CD4-positive, alpha-beta T cell (primary cell): ENCODE measurements around the gene PILRA. TPM values are rescaled to one million over a fixed set of nuclear protein-coding genes. Genes with fewer than 3 reads are reported as not detected.

ENCODE experiments used
- ATAC-seq: fragments of 200-7000 bp; cut with Tn5 transposase; one replicate; pipeline ENCODE4 v1.10.0; 2022; ENCODE audit warnings: mild to moderate bottlenecking; ENCODE audit not compliant: poor library complexity
- CTCF ChIA-PET: fragments of 350-600 bp; sonication (Branson Sonifier 250); formaldehyde crosslinking; loops from one replicate; lab custom pipeline; 2021; ENCODE audit warnings: antibody characterized with exemption, inconsistent platforms; lab: Charles Lee
- POLR2A ChIA-PET: fragments of 350-600 bp; sonication (Branson Sonifier 250); formaldehyde crosslinking; loops from one replicate; lab custom pipeline; 2021; ENCODE audit warnings: antibody characterized with exemption, inconsistent platforms; lab: Charles Lee
- DNase-seq, 14 experiments: peaks; one replicate each; pipeline ENCODE4 v3.0.0-alpha.2; 2013 to 2020; ENCODE audit warnings: mixed read lengths in 2 of 14
- H3K27ac ChIP-seq, 2 donors: one replicate each; pipeline versions ENCODE4 v1.5.1 to v1.7.0; 2013; ENCODE audit warnings: low read length in 2 of 2, low read depth in 1 of 2, mild to moderate bottlenecking in 1 of 2
- H3K27me3 ChIP-seq, 2 experiments: 1 replicate in 1 of 2; 2 replicates in 1 of 2; pipeline versions ENCODE4 v1.6.1 to v1.7.0; 2013; ENCODE audit warnings: low read length in 2 of 2, control low read depth in 1 of 2, mild to moderate bottlenecking in 1 of 2, moderate library complexity in 1 of 2; ENCODE audit not compliant: insufficient read depth in 2 of 2, control insufficient read depth in 1 of 2
- H3K36me3 ChIP-seq: one replicate; pipeline ENCODE4 v1.6.1; 2013; ENCODE audit warnings: low read length, control low read depth; ENCODE audit not compliant: insufficient read depth
- H3K4me1 ChIP-seq: one replicate; pipeline ENCODE4 v1.6.1; 2013; ENCODE audit warnings: low read length, control low read depth; ENCODE audit not compliant: insufficient read depth
- H3K4me3 ChIP-seq: one replicate; pipeline ENCODE4 v1.5.1; 2013; ENCODE audit warnings: mild to moderate bottlenecking, low read length, moderate library complexity
- H3K9me3 ChIP-seq, 2 experiments: 1 replicate in 1 of 2; 2 replicates in 1 of 2; pipeline versions ENCODE4 v1.6.1 to v1.7.0; 2013; ENCODE audit warnings: low read length in 2 of 2, mild to moderate bottlenecking in 2 of 2, control low read depth in 1 of 2, moderate library complexity in 1 of 2; ENCODE audit not compliant: control insufficient read depth in 1 of 2, insufficient read depth in 1 of 2
- H3K27ac Mint-ChIP-seq: one replicate; pipeline ENCODE4 v1.8.0; 2020; ENCODE audit warnings: mixed read lengths
- H3K27me3 Mint-ChIP-seq: one replicate; pipeline ENCODE4 v1.8.0; 2021; ENCODE audit warnings: mixed read lengths
- H3K36me3 Mint-ChIP-seq: one replicate; pipeline ENCODE4 v1.8.0; 2021; ENCODE audit warnings: low read depth, mixed read lengths
- H3K4me1 Mint-ChIP-seq: one replicate; pipeline ENCODE4 v1.8.0; 2021; ENCODE audit warnings: low read depth, mixed read lengths
- H3K4me3 Mint-ChIP-seq: one replicate; pipeline ENCODE4 v1.8.0; 2020; ENCODE audit warnings: mild to moderate bottlenecking, mixed read lengths
- H3K9me3 Mint-ChIP-seq: one replicate; pipeline ENCODE4 v1.8.0; 2020; ENCODE audit warnings: mixed read lengths
- intact Hi-C, 2 experiments: fragments of 100-400 bp; cut with DNase I in 1 of 2; cut with micrococcal nuclease in 1 of 2; formaldehyde crosslinking; loops; one replicate each; pipeline versions ENCODE4 v1.15.1 to v1.9.0; 2023 to 2025; cut with DNase I, micrococcal nuclease
- total RNA-seq, 174 experiments: library from RNA in 2 of 174; stranded (reverse) in 2 of 174; gene quantifications; one replicate each; pipeline ENCODE4 v1.2.3 and lab custom pipeline; 2021 to 2026
- TF ChIP-seq, protein P1 (sequence below): fragments of 200-600 bp; IDR thresholded peaks from one replicate; pipeline ENCODE4 v1.8.0; 2022; ENCODE audit warnings: antibody characterized with exemption, mild to moderate bottlenecking

The PILRA gene
- total RNA-seq, 2 experiments from 2014 or later: 4.6 to 5.3 TPM

DNA sequence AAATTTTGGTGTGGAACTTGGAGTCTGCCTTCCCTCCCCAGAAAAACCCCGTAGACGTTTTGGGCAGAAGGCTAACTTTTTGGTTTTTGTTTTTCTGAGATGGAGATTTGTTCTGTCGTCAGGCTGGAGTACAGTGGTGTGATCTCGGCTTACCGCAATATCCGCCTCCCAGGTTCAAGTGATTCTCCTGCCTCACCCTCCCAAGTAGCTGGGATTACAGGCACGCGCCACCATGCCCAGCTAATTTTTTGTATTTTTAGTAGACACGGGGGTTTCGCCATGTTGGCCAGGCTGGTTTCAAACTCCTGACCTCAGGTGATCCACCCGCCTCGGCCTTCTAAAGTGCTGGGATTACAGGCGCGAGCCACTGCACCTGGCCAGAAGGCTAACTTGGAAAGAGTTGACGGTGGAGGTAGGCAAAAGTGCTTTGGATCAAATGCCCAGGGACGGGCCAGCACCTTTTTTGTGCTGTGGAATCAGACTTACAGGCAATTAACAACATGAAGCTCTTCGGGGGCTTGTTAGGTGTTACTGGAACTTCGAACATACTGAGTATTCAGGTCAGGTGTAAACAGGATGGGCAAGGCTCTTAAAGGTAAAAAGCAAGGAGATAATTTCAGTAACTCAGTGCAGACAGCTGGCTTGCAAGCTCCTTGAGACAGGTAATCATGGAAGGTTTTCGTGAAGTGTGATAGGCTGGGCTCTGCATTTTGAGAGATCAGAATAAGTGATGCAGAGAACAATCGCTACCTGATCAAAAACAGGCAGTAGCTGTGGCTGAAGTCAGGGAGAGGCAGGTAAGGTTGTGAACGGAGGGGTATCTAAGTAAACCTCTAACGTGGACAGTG lies 61.2 kb downstream of the PILRA start:
- peaks cover 30% of the 10 kb centered on the region for H3K36me3 ChIP-seq
- DNase-seq: peak in 1 of 14 experiments; percentile 35
- H3K4me1 Mint-ChIP-seq: peaks cover 52% of the 10 kb centered on the region
- H3K27ac Mint-ChIP-seq: peak overlapping the region; percentile 100
- no peak for ATAC-seq
- H3K4me1 ChIP-seq: peaks cover 66% of the 10 kb centered on the region
- intact Hi-C loops: loop anchor here in 1 of 2 experiments (5.0 to 10.0 kb wide), 2 partner anchors 238 to 820 kb away; partner anchors contain the start of gene GNB2
- H3K9me3 Mint-ChIP-seq: no peaks in the 10 kb centered on the region
- peaks cover 58% of the 10 kb centered on the region for H3K36me3 Mint-ChIP-seq
- POLR2A ChIA-PET: interaction anchor here (1.0 to 3.7 kb wide), 7 partner anchors 26 to 286 kb away, joined by 3 to 48 read pairs (median 4); partner anchors contain the start of genes FBXO24, LAMTOR4, LRCH4 and MOSPD3
- H3K27ac ChIP-seq: peak overlapping the region in 1 of 2 donors; percentile 53
- H3K4me3 ChIP-seq: peak overlapping the region; percentile 67
- peaks cover 2% of the 10 kb centered on the region for H3K27me3 Mint-ChIP-seq
- CTCF ChIA-PET: interaction anchor here (0.6 to 1.0 kb wide), 2 partner anchors 27 to 271 kb away, joined by 3 read pairs; no protein-coding TSS in a partner anchor
- H3K27me3 ChIP-seq: no peaks in the 10 kb centered on the region
- peak overlapping the region; percentile 95 for H3K4me3 Mint-ChIP-seq
- no peaks in the 10 kb centered on the region for H3K9me3 ChIP-seq
- TF ChIP-seq, protein P1, sequence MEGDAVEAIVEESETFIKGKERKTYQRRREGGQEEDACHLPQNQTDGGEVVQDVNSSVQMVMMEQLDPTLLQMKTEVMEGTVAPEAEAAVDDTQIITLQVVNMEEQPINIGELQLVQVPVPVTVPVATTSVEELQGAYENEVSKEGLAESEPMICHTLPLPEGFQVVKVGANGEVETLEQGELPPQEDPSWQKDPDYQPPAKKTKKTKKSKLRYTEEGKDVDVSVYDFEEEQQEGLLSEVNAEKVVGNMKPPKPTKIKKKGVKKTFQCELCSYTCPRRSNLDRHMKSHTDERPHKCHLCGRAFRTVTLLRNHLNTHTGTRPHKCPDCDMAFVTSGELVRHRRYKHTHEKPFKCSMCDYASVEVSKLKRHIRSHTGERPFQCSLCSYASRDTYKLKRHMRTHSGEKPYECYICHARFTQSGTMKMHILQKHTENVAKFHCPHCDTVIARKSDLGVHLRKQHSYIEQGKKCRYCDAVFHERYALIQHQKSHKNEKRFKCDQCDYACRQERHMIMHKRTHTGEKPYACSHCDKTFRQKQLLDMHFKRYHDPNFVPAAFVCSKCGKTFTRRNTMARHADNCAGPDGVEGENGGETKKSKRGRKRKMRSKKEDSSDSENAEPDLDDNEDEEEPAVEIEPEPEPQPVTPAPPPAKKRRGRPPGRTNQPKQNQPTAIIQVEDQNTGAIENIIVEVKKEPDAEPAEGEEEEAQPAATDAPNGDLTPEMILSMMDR: no peak

DNA sequence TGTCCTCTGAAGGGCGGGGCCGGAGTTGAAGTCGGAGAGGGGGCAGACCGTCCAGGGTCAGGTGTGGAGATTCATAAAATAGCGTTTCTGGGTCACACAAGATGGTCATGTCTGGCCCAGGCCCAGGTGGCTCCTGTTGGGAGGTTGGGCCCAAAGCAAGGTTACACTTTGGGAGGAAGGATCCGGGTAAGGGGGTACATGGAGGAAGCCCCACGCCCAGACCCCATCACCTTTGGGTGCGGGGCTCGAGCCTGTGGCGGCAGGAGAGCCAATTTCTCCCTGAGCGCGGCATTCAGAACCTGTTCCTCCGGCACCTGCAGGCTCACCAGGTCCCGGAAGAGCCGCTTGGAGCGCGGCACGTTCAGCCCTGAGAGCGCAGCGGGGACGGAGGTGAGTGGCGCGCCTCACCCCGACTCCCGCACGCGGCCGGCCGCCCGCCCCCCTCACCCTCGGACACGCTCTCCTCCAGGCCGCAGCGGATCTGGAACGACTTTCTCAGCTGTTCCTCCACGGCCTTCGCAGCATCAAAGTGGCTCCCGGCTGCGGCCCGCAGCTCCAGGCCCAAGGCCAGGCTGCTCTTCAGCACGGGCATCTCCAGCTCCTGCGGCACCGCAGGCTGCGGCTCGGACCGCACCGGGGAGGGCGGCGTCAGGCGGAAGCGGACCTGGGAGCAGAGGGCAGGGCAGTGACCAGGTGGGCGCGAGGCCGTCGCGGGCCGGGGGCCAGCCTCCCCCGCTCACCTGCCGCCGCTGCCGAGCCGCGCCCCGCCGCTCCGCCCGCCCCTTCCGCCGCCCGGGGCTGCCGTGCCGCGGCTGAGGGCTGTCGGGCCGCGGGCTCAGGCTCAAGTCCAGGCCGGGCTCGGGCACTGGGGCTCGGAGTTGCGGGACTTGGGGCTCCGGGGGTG lies 62.4 kb downstream of the PILRA start:
- TF ChIP-seq, protein P1: no peak
- Histone ChIP-seq H3K36me3 (peaks cover 30% of the 10 kb centered on the region), H3K27ac (peak overlapping the region; percentile 87 to 90), H3K9me3 (no peaks in the 10 kb centered on the region), H3K4me1 (peaks cover 57% of the 10 kb centered on the region), H3K4me3 (peak overlapping the region; percentile 67), H3K27me3 (no peaks in the 10 kb centered on the region)
- ATAC-seq: peak; percentile 48
- ChIA-PET CTCF (interaction anchor here (1.4 kb wide), 1 partner anchor 15 kb away, joined by 5 read pairs; no protein-coding TSS in a partner anchor), POLR2A (interaction anchor here (0.9 to 6.0 kb wide), 15 partner anchors 6 to 335 kb away, joined by 3 to 84 read pairs (median 6); partner anchors contain the start of genes AGFG2, FBXO24, LAMTOR4 and LRCH4)
- DNase-seq: peak; percentile 29 to 77 (median 48)
- Mint-ChIP-seq H3K27me3 (no peaks in the 10 kb centered on the region), H3K36me3 (peaks cover 50% of the 10 kb centered on the region), H3K27ac (peak overlapping the region; percentile 100), H3K4me1 (peaks cover 48% of the 10 kb centered on the region), H3K4me3 (peak overlapping the region; percentile 95), H3K9me3 (no peaks in the 10 kb centered on the region)
- intact Hi-C loops: loop anchor here (1.0 to 10.0 kb wide), 5 partner anchors 7 to 819 kb away; partner anchors contain the start of genes GNB2 (in 1 of the 2), TSC22D4 (in 1 of the 2) and ZCWPW1 (in 1 of the 2)
